Endothelial cell of umbilical vein (primary cell): ENCODE results near the gene HIVEP3. TPM values are rescaled to one million over a fixed set of nuclear protein-coding genes. Genes with fewer than 3 reads are reported as not detected.

Source experiments
- BruUV-seq: library from RNA; stranded (reverse); fragments of 400-500 nt; replicated peaks from 2 replicates; lab custom pipeline; 2021; lab: Mats Ljungman, UMichigan
- CTCF ChIA-PET: fragments of 300-600, 350-600 bp; sonication (Branson Sonifier 250); formaldehyde crosslinking; loops from one replicate; lab custom pipeline; 2021; ENCODE audit warnings: antibody characterized with exemption, inconsistent platforms; lab: Charles Lee
- POLR2A ChIA-PET: fragments of 300-600, 350-600 bp; sonication (Branson Sonifier 250); formaldehyde crosslinking; loops from one replicate; lab custom pipeline; 2021; ENCODE audit warnings: antibody characterized with exemption, inconsistent platforms; lab: Charles Lee
- DNase-seq: peaks from one replicate; pipeline ENCODE4 v3.0.0-alpha.2; 2011; ENCODE audit warnings: low read depth, low spot score
- FAIRE-seq: peaks from 2 replicates; lab custom pipeline; 2011; peaks lifted over from hg19 to GRCh38; lab: Jason Lieb, UNC
- H2AFZ ChIP-seq: 2 replicates; pipeline ENCODE4 v1.6.0; 2012; ENCODE audit warnings: low read depth, low read length, control low read depth, inconsistent platforms
- H3K27ac ChIP-seq: 2 replicates; pipeline ENCODE4 v1.5.1; 2011; ENCODE audit warnings: low read depth, mild to moderate bottlenecking, control low read depth, low read length, moderate library complexity; ENCODE audit not compliant: insufficient read depth
- H3K27me3 ChIP-seq, 2 experiments: 2 replicates each; pipeline versions ENCODE4 v1.6.0 to v1.6.1; 2011; ENCODE audit warnings: low read length in 2 of 2, mixed read lengths in 1 of 2; ENCODE audit not compliant: control insufficient read depth in 2 of 2, insufficient read depth in 2 of 2
- H3K36me3 ChIP-seq, 2 experiments: 2 replicates in 1 of 2; 3 replicates in 1 of 2; pipeline ENCODE4 v1.5.1; 2011; ENCODE audit warnings: low read length in 2 of 2, mild to moderate bottlenecking in 1 of 2, moderate library complexity in 1 of 2; ENCODE audit not compliant: control insufficient read depth in 2 of 2, insufficient read depth in 2 of 2; ENCODE audit errors: extremely low read depth in 1 of 2
- H3K4me1 ChIP-seq: 3 replicates; pipeline ENCODE4 v1.5.1; 2011; ENCODE audit warnings: mild to moderate bottlenecking, low read length; ENCODE audit not compliant: control insufficient read depth, insufficient read depth; ENCODE audit errors: extremely low read depth
- H3K4me2 ChIP-seq: 2 replicates; pipeline ENCODE4 v1.6.1; 2011; ENCODE audit warnings: low read length, control low read depth, mixed read lengths; ENCODE audit not compliant: insufficient read depth
- H3K4me3 ChIP-seq, 3 experiments: fragments of 200-600 bp in 1 of 3; sonication (generic), shearing (Covaris generic) in 1 of 3; replicated peaks in 1 of 3; 2 replicates each; pipeline ENCODE4 v1.5.1; 2011 to 2016; ENCODE audit warnings: control low read depth in 3 of 3, low read length in 3 of 3, mild to moderate bottlenecking in 2 of 3, inconsistent platforms in 1 of 3, low read depth in 1 of 3, moderate library complexity in 1 of 3; ENCODE audit not compliant: insufficient read depth in 1 of 3
- H3K79me2 ChIP-seq: 2 replicates; pipeline ENCODE4 v1.6.0; 2012; ENCODE audit warnings: low read length, inconsistent platforms; ENCODE audit not compliant: control insufficient read depth, insufficient read depth
- H3K9ac ChIP-seq: replicated peaks from 2 replicates; pipeline ENCODE3; 2011; ENCODE audit warnings: low read length, control low read depth; ENCODE audit not compliant: insufficient read depth; ENCODE audit errors: extremely low read depth
- H3K9me1 ChIP-seq: replicated peaks from 3 replicates; pipeline ENCODE4 v1.6.0; 2011; ENCODE audit warnings: mild to moderate bottlenecking, low read length; ENCODE audit not compliant: control insufficient read depth, insufficient read depth; ENCODE audit errors: extremely low read depth
- H3K9me3 ChIP-seq: replicated peaks from 2 replicates; pipeline ENCODE4 v1.5.1; 2012; ENCODE audit warnings: low read length, inconsistent platforms; ENCODE audit not compliant: control insufficient read depth, insufficient read depth
- H4K20me1 ChIP-seq: replicated peaks from 2 replicates; pipeline ENCODE3; 2011; ENCODE audit warnings: mild to moderate bottlenecking, low read length; ENCODE audit not compliant: control insufficient read depth, insufficient read depth; ENCODE audit errors: extremely low read depth
- EZH2 ChIP-seq: IDR thresholded peaks from 2 replicates; pipeline ENCODE4 v1.6.1; 2012; ENCODE audit warnings: borderline replicate concordance, low read depth, mild to moderate bottlenecking, moderate library complexity, low read length, inconsistent platforms; ENCODE audit not compliant: severe bottlenecking
- FOS ChIP-seq: IDR thresholded peaks from 2 replicates; pipeline ENCODE4 v1.6.1; 2011; ENCODE audit warnings: mild to moderate bottlenecking, low read length, moderate library complexity, borderline replicate concordance; ENCODE audit not compliant: insufficient read depth
- GATA2 ChIP-seq: IDR thresholded peaks from 2 replicates; pipeline ENCODE4 v1.7.0; 2011; ENCODE audit warnings: low read depth, mild to moderate bottlenecking, moderate library complexity, mixed read lengths, low read length; ENCODE audit not compliant: insufficient read length, insufficient read depth
- JUN ChIP-seq: IDR thresholded peaks from 2 replicates; pipeline ENCODE4 v1.6.1; 2011; ENCODE audit warnings: borderline replicate concordance, low read depth; ENCODE audit not compliant: insufficient read length, insufficient read depth
- MYC ChIP-seq: IDR thresholded peaks from one replicate; pipeline ENCODE4 v1.6.1; 2011; ENCODE audit warnings: mild to moderate bottlenecking, low read depth, low read length
- POLR2A ChIP-seq: IDR thresholded peaks from 2 replicates; pipeline ENCODE4 v1.6.1; 2012; ENCODE audit warnings: low read depth, mild to moderate bottlenecking, control low read depth, low read length
- POLR2AphosphoS5 ChIP-seq: IDR thresholded peaks from 2 replicates; pipeline ENCODE4 v1.6.1; 2012; ENCODE audit warnings: low read depth, mild to moderate bottlenecking, control low read depth, low read length, moderate library complexity; ENCODE audit not compliant: insufficient read depth
- dilution Hi-C: fragments of 300-500 bp; cut with MboI; formaldehyde crosslinking; loops from one replicate; pipeline ENCODE4 v1.15.0; 2019; ENCODE audit warnings: low sequenced_read_pairs; ENCODE audit not compliant: extremely low pct_ligation_motif_present
- intact Hi-C: fragments of 100-400 bp; cut with micrococcal nuclease; formaldehyde crosslinking; loops from one replicate; pipeline ENCODE4 v1.10.0; 2022
- polyA plus RNA-seq, 4 experiments: library from polyadenylated mRNA; depleted of rRNA in 3 of 4; stranded (reverse) in 3 of 4; unstranded in 1 of 4; fragments of >200 nt; gene quantifications; 2 replicates each; pipeline versions ENCODE4 v1.2.1 to v1.2.3, GENCODE V29; 2011 to 2012; ENCODE audit warnings: missing spikeins in 1 of 4
- total RNA-seq: library from RNA; stranded (reverse); gene quantifications from 2 replicates; pipeline ENCODE4 v1.2.3, GENCODE V29; 2021
- TF ChIP-seq, protein P1 (sequence below): IDR thresholded peaks from 2 replicates; pipeline ENCODE4 v1.6.1; 2011; ENCODE audit not compliant: insufficient read depth, insufficient read length
- TF ChIP-seq, protein P2 (sequence below), 2 donors: IDR thresholded peaks; 1 replicate in 1 of 2; 2 replicates in 1 of 2; pipeline ENCODE4 v1.5.1; 2011; ENCODE audit warnings: low read length in 2 of 2, mild to moderate bottlenecking in 2 of 2, moderate library complexity in 2 of 2, control low read depth in 1 of 2, inconsistent platforms in 1 of 2, low read depth in 1 of 2; ENCODE audit not compliant: insufficient read depth in 1 of 2; ENCODE audit errors: extremely low read depth in 1 of 2

The HIVEP3 gene
- total and polyA plus RNA-seq, 2 donors (not counting 3 experiments of a cell fraction or from before 2014, with no cell fraction given) = 3.4 to 4.0 TPM

DNA sequence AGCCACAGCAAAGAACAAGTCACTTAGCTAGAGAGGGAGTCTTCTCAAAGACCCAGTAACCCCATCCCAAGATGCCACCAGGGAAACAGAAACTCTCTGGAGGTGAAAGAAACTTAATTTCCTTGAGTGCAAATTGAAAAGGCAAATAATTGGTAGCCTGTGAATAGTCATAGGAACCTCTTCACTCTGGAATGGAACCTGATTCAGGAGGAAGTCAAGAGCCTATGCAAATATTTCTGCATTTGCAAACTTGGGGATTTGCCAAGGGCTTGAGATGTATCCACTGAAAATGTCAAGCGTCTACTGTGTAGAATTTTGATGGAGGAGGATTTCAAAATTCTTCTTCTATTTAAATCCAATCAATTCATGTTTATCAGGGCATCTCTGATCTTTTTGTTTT lies 5.7 kb downstream of the HIVEP3 start:
- Histone ChIP-seq H3K4me3 (no peak overlapping the region), H3K9me1 (no peaks in the 10 kb centered on the region), H3K27me3 (no peaks in the 10 kb centered on the region), H3K9me3 (no peaks in the 10 kb centered on the region), H3K9ac (no peak overlapping the region), H3K4me1 (peaks cover 8% of the 10 kb centered on the region), H4K20me1 (no peaks in the 10 kb centered on the region), H2AFZ (no peak overlapping the region), H3K79me2 (no peaks in the 10 kb centered on the region), H3K4me2 (no peak overlapping the region), H3K36me3 (no peaks in the 10 kb centered on the region), H3K27ac (no peak overlapping the region)
- dilution Hi-C loops = no loop called here
- no peak for FAIRE-seq
- ChIA-PET CTCF (no interaction called here), POLR2A (no interaction called here)
- no TSS peak for BruUV-seq
- intact Hi-C loops = no loop called here
- DNase-seq = no peak
- no peak for TF ChIP-seq EZH2
- TF ChIP-seq, protein P1, sequence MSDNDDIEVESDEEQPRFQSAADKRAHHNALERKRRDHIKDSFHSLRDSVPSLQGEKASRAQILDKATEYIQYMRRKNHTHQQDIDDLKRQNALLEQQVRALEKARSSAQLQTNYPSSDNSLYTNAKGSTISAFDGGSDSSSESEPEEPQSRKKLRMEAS = no peak
- TF ChIP-seq MYC = no peak
- no peak for TF ChIP-seq GATA2
- TF ChIP-seq POLR2A = no peak
- TF ChIP-seq, protein P2, sequence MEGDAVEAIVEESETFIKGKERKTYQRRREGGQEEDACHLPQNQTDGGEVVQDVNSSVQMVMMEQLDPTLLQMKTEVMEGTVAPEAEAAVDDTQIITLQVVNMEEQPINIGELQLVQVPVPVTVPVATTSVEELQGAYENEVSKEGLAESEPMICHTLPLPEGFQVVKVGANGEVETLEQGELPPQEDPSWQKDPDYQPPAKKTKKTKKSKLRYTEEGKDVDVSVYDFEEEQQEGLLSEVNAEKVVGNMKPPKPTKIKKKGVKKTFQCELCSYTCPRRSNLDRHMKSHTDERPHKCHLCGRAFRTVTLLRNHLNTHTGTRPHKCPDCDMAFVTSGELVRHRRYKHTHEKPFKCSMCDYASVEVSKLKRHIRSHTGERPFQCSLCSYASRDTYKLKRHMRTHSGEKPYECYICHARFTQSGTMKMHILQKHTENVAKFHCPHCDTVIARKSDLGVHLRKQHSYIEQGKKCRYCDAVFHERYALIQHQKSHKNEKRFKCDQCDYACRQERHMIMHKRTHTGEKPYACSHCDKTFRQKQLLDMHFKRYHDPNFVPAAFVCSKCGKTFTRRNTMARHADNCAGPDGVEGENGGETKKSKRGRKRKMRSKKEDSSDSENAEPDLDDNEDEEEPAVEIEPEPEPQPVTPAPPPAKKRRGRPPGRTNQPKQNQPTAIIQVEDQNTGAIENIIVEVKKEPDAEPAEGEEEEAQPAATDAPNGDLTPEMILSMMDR (IDR thresholded peaks at IDR 0.05; ENCODE audit: extremely low read depth in 1 of 2, insufficient read depth in 1 of 2, low read depth in 1 of 2, low read length in 2 of 2) = no peak
- no peak for TF ChIP-seq POLR2AphosphoS5
- TF ChIP-seq JUN = no peak
- no peak for TF ChIP-seq FOS
